Hepatocyte (in vitro differentiated cells): ENCODE data around the gene RIMBP2. TPM values are rescaled to one million over a fixed set of nuclear protein-coding genes. Genes with fewer than 3 reads are reported as not detected.
"Not testable (repeated sequence)": the region's sequence is repeated elsewhere in the genome, so short reads cannot be mapped to it uniquely, and the experiment has no call there.

Experiments used
- DNase-seq: peaks from one replicate; pipeline ENCODE4 v3.0.0-alpha.2; 2016; ENCODE audit warnings: low spot score
- H2AFZ ChIP-seq: fragments of 200-600 bp; sonication (generic); 2 replicates; pipeline ENCODE4 v1.6.0; 2016; ENCODE audit warnings: antibody characterized with exemption, mild to moderate bottlenecking
- H3K27ac ChIP-seq: fragments of 200-600 bp; sonication (generic); 2 replicates; pipeline ENCODE4 v1.5.1; 2016; ENCODE audit warnings: mild to moderate bottlenecking
- H3K27me3 ChIP-seq: fragments of 200-600 bp; sonication (generic); 2 replicates; pipeline ENCODE4 v1.6.1; 2016
- H3K36me3 ChIP-seq: fragments of 200-600 bp; sonication (generic); replicated peaks from 2 replicates; pipeline ENCODE4 v1.5.1; 2016; ENCODE audit warnings: low read depth; ENCODE audit not compliant: insufficient read depth
- H3K4me1 ChIP-seq: fragments of 200-600 bp; sonication (generic); 2 replicates; pipeline ENCODE4 v1.5.1; 2016; ENCODE audit warnings: mild to moderate bottlenecking, moderate library complexity; ENCODE audit not compliant: insufficient read depth
- H3K4me2 ChIP-seq: fragments of 200-600 bp; sonication (generic); 2 replicates; pipeline ENCODE4 v1.6.0; 2016
- H3K4me3 ChIP-seq: fragments of 200-600 bp; sonication (generic); 2 replicates; pipeline ENCODE4 v1.5.1; 2016; ENCODE audit warnings: mild to moderate bottlenecking
- H3K79me2 ChIP-seq: fragments of 200-600 bp; sonication (generic); 2 replicates; pipeline ENCODE4 v1.6.0; 2017; ENCODE audit warnings: mild to moderate bottlenecking
- H3K9me2 ChIP-seq: fragments of 200-600 bp; sonication (generic); replicated peaks from 2 replicates; pipeline ENCODE4 v1.6.0; 2017; ENCODE audit warnings: mild to moderate bottlenecking; ENCODE audit not compliant: insufficient read depth
- H3K9me3 ChIP-seq: fragments of 200-600 bp; sonication (generic); 2 replicates; pipeline ENCODE4 v1.5.1; 2016; ENCODE audit warnings: low read depth, mild to moderate bottlenecking
- H4K20me1 ChIP-seq: fragments of 200-600 bp; sonication (generic); 2 replicates; pipeline ENCODE4 v1.6.0; 2016; ENCODE audit warnings: mild to moderate bottlenecking; ENCODE audit not compliant: insufficient read depth, poor library complexity, severe bottlenecking
- EZH2 ChIP-seq: fragments of 200-600 bp; sonication (generic); IDR thresholded peaks from 2 replicates; pipeline ENCODE4 v1.6.1; 2016; ENCODE audit warnings: antibody characterized with exemption, mild to moderate bottlenecking, borderline replicate concordance
- EZH2phosphoT487 ChIP-seq: fragments of 200-600 bp; sonication (generic); IDR thresholded peaks from one replicate; pipeline ENCODE4 v1.6.1; 2018; ENCODE audit warnings: antibody characterized with exemption, mild to moderate bottlenecking, low read depth, moderate library complexity; ENCODE audit not compliant: unreplicated experiment, severe bottlenecking
- WGBS: methylation state at CpG from one replicate; pipeline ENCODE4 v1.1.6; 2016; ENCODE audit warnings: low lambda C conversion rate; ENCODE audit errors: missing lambda C conversion rate; 5-methylcytosine and 5-hydroxymethylcytosine counted together
- polyA plus RNA-seq: library from polyadenylated mRNA; unstranded; fragments of >200 nt; fragmentation: Nextera tagmentation; extraction: Ambion mirVana; gene quantifications from 2 replicates; pipeline ENCODE4 v1.2.1, GENCODE V29; 2016
- total RNA-seq: library from RNA; depleted of rRNA; stranded (reverse); fragments of >200 nt; gene quantifications from 2 replicates; pipeline ENCODE4 v1.2.3, GENCODE V29; 2014
- TF ChIP-seq, protein P1 (sequence below): fragments of 200-600 bp; sonication (generic); IDR thresholded peaks from 2 replicates; pipeline ENCODE4 v1.5.1; 2016; ENCODE audit warnings: antibody characterized with exemption, mild to moderate bottlenecking; ENCODE audit not compliant: poor library complexity

The RIMBP2 gene
- total and polyA plus RNA-seq, 2 experiments from 2014 or later = 2.5 to 4.4 TPM

DNA sequence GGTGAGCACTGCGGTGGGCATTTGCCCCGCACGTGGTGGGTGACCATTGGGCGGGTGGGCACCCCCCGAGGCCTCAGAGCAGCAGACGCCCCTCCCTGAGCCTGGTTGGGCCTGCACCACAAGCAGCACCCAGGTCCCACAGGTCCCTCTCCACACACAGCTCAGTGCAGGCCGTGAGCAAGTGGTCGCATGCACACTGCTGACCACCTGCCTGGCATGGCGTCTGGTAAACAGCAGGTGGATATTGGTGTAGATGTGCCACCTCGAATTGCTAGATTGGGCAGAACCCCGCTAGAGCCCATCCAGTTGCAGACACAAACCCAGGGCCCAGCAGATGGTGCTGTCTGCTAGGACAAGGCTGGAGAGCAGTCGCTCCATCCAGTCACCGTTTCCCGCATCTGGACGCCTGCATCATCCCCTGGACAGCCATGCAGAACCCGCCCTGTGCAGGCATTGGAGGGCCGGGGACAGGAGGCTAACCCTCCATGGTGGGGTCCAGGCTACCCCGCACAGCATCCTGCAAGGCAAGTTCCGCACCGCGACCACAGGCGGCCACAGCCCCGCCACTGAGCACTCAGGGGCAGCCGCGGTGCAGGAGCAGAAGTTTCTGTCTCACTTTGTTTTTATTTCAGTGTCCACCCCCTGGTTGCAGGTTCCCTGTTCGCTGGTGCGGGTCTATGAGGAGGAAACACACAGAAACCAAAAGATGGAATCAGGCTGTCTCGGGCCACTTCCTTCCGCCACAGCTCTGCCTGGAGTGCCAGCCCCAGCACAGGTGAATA lies 45.6 kb upstream of the RIMBP2 start:
- Histone ChIP-seq H3K36me3 (no peaks in the 10 kb centered on the region), H3K4me2 (no peak overlapping the region), H2AFZ (no peak overlapping the region), H3K4me3 (no peak overlapping the region), H4K20me1 (no peaks in the 10 kb centered on the region), H3K4me1 (no peaks in the 10 kb centered on the region), H3K9me2 (no peaks in the 10 kb centered on the region), H3K27ac (no peak overlapping the region), H3K79me2 (no peaks in the 10 kb centered on the region), H3K9me3 (no peaks in the 10 kb centered on the region), H3K27me3 (no peaks in the 10 kb centered on the region)
- 53% methylated on average over 29 of the region's 29 CpGs for WGBS
- DNase-seq = peak; percentile 57
- TF ChIP-seq EZH2 (no peak), EZH2phosphoT487 (no peak)
- TF ChIP-seq, protein P1, sequence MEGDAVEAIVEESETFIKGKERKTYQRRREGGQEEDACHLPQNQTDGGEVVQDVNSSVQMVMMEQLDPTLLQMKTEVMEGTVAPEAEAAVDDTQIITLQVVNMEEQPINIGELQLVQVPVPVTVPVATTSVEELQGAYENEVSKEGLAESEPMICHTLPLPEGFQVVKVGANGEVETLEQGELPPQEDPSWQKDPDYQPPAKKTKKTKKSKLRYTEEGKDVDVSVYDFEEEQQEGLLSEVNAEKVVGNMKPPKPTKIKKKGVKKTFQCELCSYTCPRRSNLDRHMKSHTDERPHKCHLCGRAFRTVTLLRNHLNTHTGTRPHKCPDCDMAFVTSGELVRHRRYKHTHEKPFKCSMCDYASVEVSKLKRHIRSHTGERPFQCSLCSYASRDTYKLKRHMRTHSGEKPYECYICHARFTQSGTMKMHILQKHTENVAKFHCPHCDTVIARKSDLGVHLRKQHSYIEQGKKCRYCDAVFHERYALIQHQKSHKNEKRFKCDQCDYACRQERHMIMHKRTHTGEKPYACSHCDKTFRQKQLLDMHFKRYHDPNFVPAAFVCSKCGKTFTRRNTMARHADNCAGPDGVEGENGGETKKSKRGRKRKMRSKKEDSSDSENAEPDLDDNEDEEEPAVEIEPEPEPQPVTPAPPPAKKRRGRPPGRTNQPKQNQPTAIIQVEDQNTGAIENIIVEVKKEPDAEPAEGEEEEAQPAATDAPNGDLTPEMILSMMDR = peak; percentile 56

DNA sequence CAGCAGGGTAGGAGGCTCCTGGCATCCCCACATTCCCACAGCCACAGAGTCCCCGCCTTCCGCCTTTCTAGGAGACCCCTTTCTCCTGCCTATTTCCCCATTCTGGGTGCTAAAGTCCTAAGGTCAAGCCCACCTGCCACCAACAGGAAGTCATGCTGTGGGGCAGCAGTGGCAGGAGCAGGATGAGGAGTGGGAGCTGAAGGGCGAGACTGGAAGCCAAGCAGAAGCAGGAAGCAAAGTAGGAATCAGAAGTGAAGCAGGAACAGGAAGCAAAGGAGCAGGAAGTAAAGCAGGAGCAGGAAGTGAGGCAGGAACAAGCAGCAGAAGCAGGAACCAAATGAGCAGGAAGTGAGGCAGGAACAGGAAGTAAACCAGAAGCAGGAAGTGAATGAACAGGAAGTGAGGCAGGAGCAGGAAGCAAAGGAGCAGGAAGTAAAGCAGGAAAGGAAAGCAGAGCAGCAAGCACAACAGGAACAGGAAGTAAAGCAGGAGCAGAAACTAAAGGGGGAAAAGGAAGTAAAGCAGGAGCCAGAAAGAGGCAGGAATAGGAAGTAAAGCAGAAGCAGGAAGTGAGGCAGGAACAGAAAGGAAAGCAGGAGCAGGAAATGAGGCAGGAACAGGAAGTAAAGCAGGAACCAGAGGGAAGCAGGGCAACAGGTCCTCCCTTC lies 38.3 kb upstream of the RIMBP2 start:
- Histone ChIP-seq H3K9me2 (no peaks in the 10 kb centered on the region), H3K79me2 (no peaks in the 10 kb centered on the region), H3K27me3 (no peaks in the 10 kb centered on the region), H3K27ac (no peak overlapping the region), H2AFZ (peak overlapping the region; percentile 20), H3K9me3 (no peaks in the 10 kb centered on the region), H3K4me1 (no peaks in the 10 kb centered on the region), H3K4me3 (no peak overlapping the region), H3K4me2 (no peak overlapping the region), H4K20me1 (no peaks in the 10 kb centered on the region), H3K36me3 (no peaks in the 10 kb centered on the region)
- TF ChIP-seq, protein P1 = no peak
- TF ChIP-seq EZH2phosphoT487 (no peak), EZH2 (no peak)
- 97% methylated on average over 3 of the region's 3 CpGs for WGBS
- no peak for DNase-seq

DNA sequence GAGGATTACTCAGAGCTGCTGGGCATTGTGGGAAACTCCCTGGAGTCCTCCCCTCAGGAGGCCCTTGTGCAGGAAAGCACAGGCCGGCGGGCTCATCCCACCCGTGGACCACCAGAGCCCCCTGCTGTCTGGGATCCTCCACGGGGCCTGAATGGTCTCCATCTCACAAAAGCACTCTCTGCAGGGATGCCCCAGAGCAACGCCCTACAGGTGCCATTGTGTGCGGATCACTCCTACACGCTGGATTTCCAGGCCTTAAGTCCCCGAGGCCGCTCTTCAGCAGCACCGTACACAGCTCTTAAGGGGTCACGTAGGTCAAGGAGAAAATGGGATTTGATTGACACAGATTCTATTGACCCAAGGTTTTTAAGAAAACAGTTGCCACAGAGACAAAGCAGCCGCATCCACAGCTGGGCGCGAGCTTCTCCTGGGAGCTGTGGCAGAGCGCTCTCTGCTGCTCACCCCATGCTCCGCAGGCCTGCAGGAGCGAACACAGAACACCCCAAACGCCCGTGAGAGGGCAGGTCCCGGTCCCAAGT lies 36.7 kb upstream of the RIMBP2 start:
- 44% methylated on average over 20 of the region's 20 CpGs for WGBS
- no peak overlapping the region for H3K27ac ChIP-seq
- no peaks in the 10 kb centered on the region for H3K9me3 ChIP-seq
- no peak overlapping the region for H3K4me3 ChIP-seq
- no peak overlapping the region for H2AFZ ChIP-seq
- no peak overlapping the region for H3K4me2 ChIP-seq
- no peaks in the 10 kb centered on the region for H3K36me3 ChIP-seq
- no peaks in the 10 kb centered on the region for H3K9me2 ChIP-seq
- H3K27me3 ChIP-seq = no peaks in the 10 kb centered on the region
- no peaks in the 10 kb centered on the region for H3K4me1 ChIP-seq
- no peak for TF ChIP-seq EZH2
- no peak for TF ChIP-seq EZH2phosphoT487
- TF ChIP-seq, protein P1 = no peak
- no peak for DNase-seq
- no peaks in the 10 kb centered on the region for H4K20me1 ChIP-seq
- H3K79me2 ChIP-seq = no peaks in the 10 kb centered on the region

DNA sequence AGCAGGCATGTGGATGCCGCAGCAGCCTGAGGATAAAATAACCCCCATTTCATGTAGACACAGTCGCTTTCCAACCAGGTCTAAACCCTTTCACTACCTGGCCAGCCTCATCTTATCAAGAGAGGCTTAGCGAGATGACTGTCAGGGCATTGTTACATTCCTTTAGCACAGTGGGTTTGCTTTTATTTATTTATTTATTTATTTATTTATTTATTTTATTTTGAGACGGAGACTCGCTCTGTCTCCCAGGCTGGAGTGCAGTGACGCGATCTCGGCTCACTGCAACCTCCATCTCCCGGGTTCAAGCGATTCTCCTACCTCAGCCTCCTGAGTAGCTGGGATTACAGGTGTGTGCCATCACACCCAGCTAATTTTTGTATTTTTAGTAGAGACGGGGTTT lies 35.9 kb upstream of the RIMBP2 start:
- H3K9me2 ChIP-seq, H3K4me1 ChIP-seq, H3K4me2 ChIP-seq, H3K79me2 ChIP-seq, DNase-seq, H3K9me3 ChIP-seq, H3K4me3 ChIP-seq, H3K27ac ChIP-seq, H3K27me3 ChIP-seq, H4K20me1 ChIP-seq, H2AFZ ChIP-seq, H3K36me3 ChIP-seq: not testable (repeated sequence)
- 90% methylated on average over 11 of the region's 11 CpGs for WGBS
